Endothelial cell of umbilical vein (primary cell): ENCODE measurements around the gene PEAR1. TPM values are rescaled to one million over a fixed set of nuclear protein-coding genes. Genes with fewer than 3 reads are reported as not detected.

ENCODE experiments used
- BruUV-seq: library from RNA; stranded (reverse); fragments of 400-500 nt; replicated peaks from 2 replicates; lab custom pipeline; 2021; lab: Mats Ljungman, UMichigan
- CTCF ChIA-PET: fragments of 300-600, 350-600 bp; sonication (Branson Sonifier 250); formaldehyde crosslinking; loops from one replicate; lab custom pipeline; 2021; ENCODE audit warnings: antibody characterized with exemption, inconsistent platforms; lab: Charles Lee
- POLR2A ChIA-PET: fragments of 300-600, 350-600 bp; sonication (Branson Sonifier 250); formaldehyde crosslinking; loops from one replicate; lab custom pipeline; 2021; ENCODE audit warnings: antibody characterized with exemption, inconsistent platforms; lab: Charles Lee
- DNase-seq: peaks from one replicate; pipeline ENCODE4 v3.0.0-alpha.2; 2011; ENCODE audit warnings: low read depth, low spot score
- FAIRE-seq: peaks from 2 replicates; lab custom pipeline; 2011; peaks lifted over from hg19 to GRCh38; lab: Jason Lieb, UNC
- H2AFZ ChIP-seq: 2 replicates; pipeline ENCODE4 v1.6.0; 2012; ENCODE audit warnings: low read depth, low read length, control low read depth, inconsistent platforms
- H3K27ac ChIP-seq: 2 replicates; pipeline ENCODE4 v1.5.1; 2011; ENCODE audit warnings: low read depth, mild to moderate bottlenecking, control low read depth, low read length, moderate library complexity; ENCODE audit not compliant: insufficient read depth
- H3K27me3 ChIP-seq, 2 experiments: 2 replicates each; pipeline versions ENCODE4 v1.6.0 to v1.6.1; 2011; ENCODE audit warnings: low read length in 2 of 2, mixed read lengths in 1 of 2; ENCODE audit not compliant: control insufficient read depth in 2 of 2, insufficient read depth in 2 of 2
- H3K36me3 ChIP-seq, 2 experiments: 2 replicates in 1 of 2; 3 replicates in 1 of 2; pipeline ENCODE4 v1.5.1; 2011; ENCODE audit warnings: low read length in 2 of 2, mild to moderate bottlenecking in 1 of 2, moderate library complexity in 1 of 2; ENCODE audit not compliant: control insufficient read depth in 2 of 2, insufficient read depth in 2 of 2; ENCODE audit errors: extremely low read depth in 1 of 2
- H3K4me1 ChIP-seq: 3 replicates; pipeline ENCODE4 v1.5.1; 2011; ENCODE audit warnings: mild to moderate bottlenecking, low read length; ENCODE audit not compliant: control insufficient read depth, insufficient read depth; ENCODE audit errors: extremely low read depth
- H3K4me2 ChIP-seq: 2 replicates; pipeline ENCODE4 v1.6.1; 2011; ENCODE audit warnings: low read length, control low read depth, mixed read lengths; ENCODE audit not compliant: insufficient read depth
- H3K4me3 ChIP-seq, 3 experiments: fragments of 200-600 bp in 1 of 3; sonication (generic), shearing (Covaris generic) in 1 of 3; replicated peaks in 1 of 3; 2 replicates each; pipeline ENCODE4 v1.5.1; 2011 to 2016; ENCODE audit warnings: control low read depth in 3 of 3, low read length in 3 of 3, mild to moderate bottlenecking in 2 of 3, inconsistent platforms in 1 of 3, low read depth in 1 of 3, moderate library complexity in 1 of 3; ENCODE audit not compliant: insufficient read depth in 1 of 3
- H3K79me2 ChIP-seq: 2 replicates; pipeline ENCODE4 v1.6.0; 2012; ENCODE audit warnings: low read length, inconsistent platforms; ENCODE audit not compliant: control insufficient read depth, insufficient read depth
- H3K9ac ChIP-seq: replicated peaks from 2 replicates; pipeline ENCODE3; 2011; ENCODE audit warnings: low read length, control low read depth; ENCODE audit not compliant: insufficient read depth; ENCODE audit errors: extremely low read depth
- H3K9me1 ChIP-seq: replicated peaks from 3 replicates; pipeline ENCODE4 v1.6.0; 2011; ENCODE audit warnings: mild to moderate bottlenecking, low read length; ENCODE audit not compliant: control insufficient read depth, insufficient read depth; ENCODE audit errors: extremely low read depth
- H3K9me3 ChIP-seq: replicated peaks from 2 replicates; pipeline ENCODE4 v1.5.1; 2012; ENCODE audit warnings: low read length, inconsistent platforms; ENCODE audit not compliant: control insufficient read depth, insufficient read depth
- H4K20me1 ChIP-seq: replicated peaks from 2 replicates; pipeline ENCODE3; 2011; ENCODE audit warnings: mild to moderate bottlenecking, low read length; ENCODE audit not compliant: control insufficient read depth, insufficient read depth; ENCODE audit errors: extremely low read depth
- EZH2 ChIP-seq: IDR thresholded peaks from 2 replicates; pipeline ENCODE4 v1.6.1; 2012; ENCODE audit warnings: borderline replicate concordance, low read depth, mild to moderate bottlenecking, moderate library complexity, low read length, inconsistent platforms; ENCODE audit not compliant: severe bottlenecking
- FOS ChIP-seq: IDR thresholded peaks from 2 replicates; pipeline ENCODE4 v1.6.1; 2011; ENCODE audit warnings: mild to moderate bottlenecking, low read length, moderate library complexity, borderline replicate concordance; ENCODE audit not compliant: insufficient read depth
- JUN ChIP-seq: IDR thresholded peaks from 2 replicates; pipeline ENCODE4 v1.6.1; 2011; ENCODE audit warnings: borderline replicate concordance, low read depth; ENCODE audit not compliant: insufficient read length, insufficient read depth
- MAX ChIP-seq: IDR thresholded peaks from 2 replicates; pipeline ENCODE4 v1.6.1; 2011; ENCODE audit not compliant: insufficient read depth, insufficient read length
- MYC ChIP-seq: IDR thresholded peaks from one replicate; pipeline ENCODE4 v1.6.1; 2011; ENCODE audit warnings: mild to moderate bottlenecking, low read depth, low read length
- POLR2A ChIP-seq: IDR thresholded peaks from 2 replicates; pipeline ENCODE4 v1.6.1; 2012; ENCODE audit warnings: low read depth, mild to moderate bottlenecking, control low read depth, low read length
- POLR2AphosphoS5 ChIP-seq: IDR thresholded peaks from 2 replicates; pipeline ENCODE4 v1.6.1; 2012; ENCODE audit warnings: low read depth, mild to moderate bottlenecking, control low read depth, low read length, moderate library complexity; ENCODE audit not compliant: insufficient read depth
- dilution Hi-C: fragments of 300-500 bp; cut with MboI; formaldehyde crosslinking; loops from one replicate; pipeline ENCODE4 v1.15.0; 2019; ENCODE audit warnings: low sequenced_read_pairs; ENCODE audit not compliant: extremely low pct_ligation_motif_present
- intact Hi-C: fragments of 100-400 bp; cut with micrococcal nuclease; formaldehyde crosslinking; loops from one replicate; pipeline ENCODE4 v1.10.0; 2022
- polyA plus RNA-seq, 4 experiments: library from polyadenylated mRNA; depleted of rRNA in 3 of 4; stranded (reverse) in 3 of 4; unstranded in 1 of 4; fragments of >200 nt; gene quantifications; 2 replicates each; pipeline versions ENCODE4 v1.2.1 to v1.2.3, GENCODE V29; 2011 to 2012; ENCODE audit warnings: missing spikeins in 1 of 4
- total RNA-seq: library from RNA; stranded (reverse); gene quantifications from 2 replicates; pipeline ENCODE4 v1.2.3, GENCODE V29; 2021

Gene PEAR1
- total and polyA plus RNA-seq, 2 donors (not counting 3 experiments of a cell fraction or from before 2014, with no cell fraction given): 90.7 to 106 TPM

- Histone ChIP-seq H3K4me1 (peaks cover 20% of the 10 kb centered on the region), H3K4me2 (no peak overlapping the region), H3K27me3 (peaks cover 21 to 23% of the 10 kb centered on the region in 2 experiments), H3K9me1 (no peaks in the 10 kb centered on the region), H2AFZ (no peak overlapping the region), H3K79me2 (no peaks in the 10 kb centered on the region), H3K36me3 (no peaks in the 10 kb centered on the region), H3K4me3 (no peak overlapping the region), H3K9ac (no peak overlapping the region), H3K9me3 (no peaks in the 10 kb centered on the region), H4K20me1 (no peaks in the 10 kb centered on the region), H3K27ac (no peak overlapping the region)
- dilution Hi-C loops: no loop called here
- POLR2A ChIA-PET: no interaction called here
- BruUV-seq: no TSS peak
- no peak for FAIRE-seq
- DNase-seq: no peak
- intact Hi-C loops: no loop called here
- TF ChIP-seq POLR2A: no peak
- TF ChIP-seq POLR2AphosphoS5: no peak
- TF ChIP-seq EZH2: no peak
- TF ChIP-seq JUN: no peak
- CTCF ChIA-PET: interaction anchor here (0.6 to 10.5 kb wide), 6 partner anchors 26 to 174 kb away, joined by 3 to 336 read pairs (median 5); partner anchors contain the start of genes ISG20L2 and METTL25B
Measured at GRCh38 chr1:156863631-156864030, 29.9 kb upstream of the PEAR1 start.

DNA sequence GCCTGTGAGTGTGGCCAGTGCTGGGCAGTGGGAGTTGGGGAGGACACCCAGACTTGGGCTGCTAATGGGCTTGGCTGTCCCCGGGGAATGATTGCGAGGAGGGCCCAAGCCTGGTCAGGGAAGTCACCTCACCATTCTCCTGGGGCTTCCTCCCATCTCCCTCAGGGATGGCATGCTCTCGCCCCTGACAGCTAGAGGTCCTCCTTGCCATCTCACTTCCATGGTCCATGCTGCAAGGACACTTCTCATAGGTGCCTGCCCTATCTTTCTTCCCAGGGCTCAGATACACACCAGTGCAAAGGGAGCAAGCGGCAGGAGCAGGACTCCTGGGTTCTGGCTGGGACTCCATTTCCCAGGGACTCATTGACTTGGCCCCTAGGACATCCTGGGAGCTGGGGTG, 28.7 kb upstream of the PEAR1 start:
- intact Hi-C loops: no loop called here
- BruUV-seq: no TSS peak
- Histone ChIP-seq H3K27me3 (peaks cover 13 to 15% of the 10 kb centered on the region in 2 experiments), H3K9me3 (no peaks in the 10 kb centered on the region), H3K9me1 (no peaks in the 10 kb centered on the region), H3K4me1 (peaks cover 15% of the 10 kb centered on the region), H3K79me2 (no peaks in the 10 kb centered on the region), H2AFZ (no peak overlapping the region), H3K4me2 (no peak overlapping the region), H3K27ac (no peak overlapping the region), H3K9ac (no peak overlapping the region), H3K4me3 (no peak overlapping the region), H4K20me1 (no peaks in the 10 kb centered on the region), H3K36me3 (no peaks in the 10 kb centered on the region)
- TF ChIP-seq JUN (no peak), MYC (no peak), FOS (no peak), EZH2 (no peak), POLR2A (no peak), MAX (no peak)
- dilution Hi-C loops: no loop called here
- ChIA-PET CTCF (interaction anchor here (1.2 to 10.5 kb wide), 5 partner anchors 25 to 175 kb away, joined by 3 to 336 read pairs (median 7); partner anchors contain the start of genes ISG20L2 and METTL25B), POLR2A (no interaction called here)
- no peak for FAIRE-seq
- no peak for DNase-seq
